ENCODE measurements around the gene KRIT1. TPM values are rescaled to one million over a fixed set of nuclear protein-coding genes. Genes with fewer than 3 reads are reported as not detected.

The KRIT1 gene
- total RNA-seq, 1 donor from 2014 or later = 54.3 TPM

GRCh38 chr7:92161271-92161670, 84.4 kb downstream of the KRIT1 start:
- Mint-ChIP-seq H3K27ac (no peak overlapping the region), H3K9me3 (no peaks in the 10 kb centered on the region), H3K4me1 (peaks cover 2% of the 10 kb centered on the region), H3K27me3 (ENCODE audit: low read depth) (no peaks in the 10 kb centered on the region), H3K4me3 (no peak overlapping the region), H3K36me3 (no peaks in the 10 kb centered on the region)
- TF ChIP-seq CTCF (IDR thresholded peaks at IDR 0.05; ENCODE audit: unreplicated experiment) = no peak
- DNase-seq (ENCODE audit: low spot score in 2 of 2, unreplicated experiment in 2 of 2) = no peak

- no peaks in the 10 kb centered on the region for H3K27me3 Mint-ChIP-seq (ENCODE audit: low read depth)
- TF ChIP-seq CTCF (IDR thresholded peaks at IDR 0.05; ENCODE audit: unreplicated experiment) = no peak
- no peak overlapping the region for H3K4me3 Mint-ChIP-seq
- DNase-seq (ENCODE audit: low spot score in 2 of 2, unreplicated experiment in 2 of 2) = no peak
- H3K4me1 Mint-ChIP-seq = no peaks in the 10 kb centered on the region
- no peak overlapping the region for H3K27ac Mint-ChIP-seq
- H3K9me3 Mint-ChIP-seq = no peaks in the 10 kb centered on the region
- H3K36me3 Mint-ChIP-seq = no peaks in the 10 kb centered on the region
These were observed 86.8 kb downstream of the KRIT1 start for GRCh38 chr7:92158660-92159575.

- no peaks in the 10 kb centered on the region for H3K36me3 Mint-ChIP-seq
- H3K27ac Mint-ChIP-seq = no peak overlapping the region
These were observed 88.7 kb downstream of the KRIT1 start for GRCh38 chr7:92156990-92157389.

GRCh38 chr7:92155108-92155739, 90.5 kb downstream of the KRIT1 start:
- no peaks in the 10 kb centered on the region for H3K27me3 Mint-ChIP-seq (ENCODE audit: low read depth)
- TF ChIP-seq CTCF (IDR thresholded peaks at IDR 0.05; ENCODE audit: unreplicated experiment) = no peak

More at GRCh38 chr7:92156990-92157389, 88.7 kb downstream of the KRIT1 start:
- no peaks in the 10 kb centered on the region for H3K27me3 Mint-ChIP-seq (ENCODE audit: low read depth)
- TF ChIP-seq CTCF (IDR thresholded peaks at IDR 0.05; ENCODE audit: unreplicated experiment) = no peak
- no peaks in the 10 kb centered on the region for H3K9me3 Mint-ChIP-seq
- H3K4me1 Mint-ChIP-seq = no peaks in the 10 kb centered on the region
- H3K4me3 Mint-ChIP-seq = no peak overlapping the region
- no peak for DNase-seq (ENCODE audit: low spot score in 2 of 2, unreplicated experiment in 2 of 2)

DNA sequence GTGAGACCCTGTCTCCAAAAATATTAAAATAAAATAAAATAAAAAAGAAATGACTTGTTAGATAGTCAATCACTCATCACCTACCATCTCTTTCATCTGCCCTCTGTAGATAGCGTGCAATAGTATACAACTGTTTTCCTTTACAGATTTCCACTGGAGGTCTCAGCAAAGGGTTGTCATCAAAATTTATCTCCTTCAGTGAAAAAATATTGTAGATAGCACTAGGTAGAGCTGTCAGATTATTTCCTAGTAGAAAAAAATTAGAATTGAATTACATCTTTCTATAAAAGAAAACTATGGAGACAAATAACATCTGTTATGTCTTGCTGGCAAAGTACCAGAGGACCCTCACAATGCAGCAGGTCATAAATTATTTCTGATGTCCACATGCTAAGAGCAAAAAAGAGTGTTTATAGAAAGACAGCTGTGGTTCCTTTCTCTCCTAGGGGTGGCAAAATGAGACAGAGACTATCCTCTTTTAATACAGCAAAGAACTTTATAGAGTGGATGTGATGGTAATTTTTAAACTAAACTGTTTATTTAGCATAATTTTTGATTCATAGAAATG, 95.2 kb downstream of the KRIT1 start:
- no peak for TF ChIP-seq CTCF (IDR thresholded peaks at IDR 0.05; ENCODE audit: unreplicated experiment)
- peaks cover 9% of the 10 kb centered on the region for H3K4me1 Mint-ChIP-seq
- no peak overlapping the region for H3K27ac Mint-ChIP-seq
- no peaks in the 10 kb centered on the region for H3K27me3 Mint-ChIP-seq (ENCODE audit: low read depth)
- no peaks in the 10 kb centered on the region for H3K9me3 Mint-ChIP-seq
- no peak overlapping the region for H3K4me3 Mint-ChIP-seq
- no peaks in the 10 kb centered on the region for H3K36me3 Mint-ChIP-seq
- DNase-seq (ENCODE audit: low spot score in 2 of 2, unreplicated experiment in 2 of 2) = no peak

More at GRCh38 chr7:92155108-92155739, 90.5 kb downstream of the KRIT1 start:
- H3K36me3 Mint-ChIP-seq = no peaks in the 10 kb centered on the region
- H3K4me3 Mint-ChIP-seq = no peak overlapping the region
- H3K9me3 Mint-ChIP-seq = no peaks in the 10 kb centered on the region
- peaks cover 9% of the 10 kb centered on the region for H3K4me1 Mint-ChIP-seq
- DNase-seq (ENCODE audit: low spot score in 2 of 2, unreplicated experiment in 2 of 2) = no peak
- no peak overlapping the region for H3K27ac Mint-ChIP-seq
